ENCODE results near the gene ADAP1. TPM values are rescaled to one million over a fixed set of nuclear protein-coding genes. Genes with fewer than 3 reads are reported as not detected.

ADAP1 gene
- total and polyA plus RNA-seq, 2 experiments from 2014 or later: 0.24 to 1.1 TPM

DNA sequence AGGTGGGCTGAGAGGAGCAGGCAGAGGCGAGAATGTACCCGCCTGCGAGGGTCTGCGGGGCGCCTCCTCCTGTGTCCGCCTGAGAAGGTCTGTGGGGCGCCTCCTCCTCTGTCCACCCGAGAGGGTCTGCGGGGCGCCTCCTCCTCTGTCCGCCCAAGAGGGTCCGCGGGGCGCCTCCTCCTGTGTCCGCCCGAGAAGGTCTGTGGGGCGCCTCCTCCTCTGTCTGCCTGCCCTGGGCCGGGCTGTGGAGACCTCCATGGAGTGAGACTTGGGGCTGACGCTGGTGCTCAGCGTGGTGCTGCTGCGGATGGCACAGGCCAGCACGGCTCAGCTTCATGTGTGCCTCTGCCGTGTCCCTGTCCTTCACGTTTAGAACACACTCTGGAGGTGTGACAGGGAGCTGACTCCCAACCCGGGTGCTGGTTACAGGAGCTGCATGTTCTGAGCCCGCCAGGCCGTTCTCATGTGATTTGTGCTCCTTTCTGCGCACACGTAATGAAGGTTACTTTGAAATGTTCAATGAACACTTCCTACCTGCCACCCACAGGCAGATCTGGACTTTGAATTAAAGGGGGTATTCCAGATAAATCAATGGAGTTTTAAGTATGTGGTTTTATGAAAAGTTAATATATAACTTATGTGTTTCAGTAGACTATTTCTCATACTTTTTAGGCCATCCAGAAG lies 98.7 kb downstream of the ADAP1 start:
- Histone ChIP-seq H2AFZ (no peak overlapping the region), H4K20me1 (ENCODE audit: insufficient read depth) (no peaks in the 10 kb centered on the region), H3K27me3 (replicated peaks; ENCODE audit: insufficient read depth) (no peaks in the 10 kb centered on the region), H3K27ac (no peak overlapping the region), H3K79me2 (ENCODE audit: insufficient read depth) (0 out of 2 replicates have a peak, but pooled peaks cover 3% of the 10 kb centered on the region), H3K4me1 (ENCODE audit: insufficient read depth) (no peaks in the 10 kb centered on the region), H3K36me3 (ENCODE audit: low read depth) (peaks cover 28% of the 10 kb centered on the region), H3K4me2 (ENCODE audit: unreplicated experiment) (no peak overlapping the region), H3K9me2 (ENCODE audit: insufficient read depth) (no peaks in the 10 kb centered on the region), H3F3A (ENCODE audit: insufficient read depth) (no peaks in the 10 kb centered on the region), H3K4me3 (no peak overlapping the region), H3K9ac (no peak overlapping the region), H3K9me3 (ENCODE audit: low read depth) (no peaks in the 10 kb centered on the region)
- 92% methylated on average over 14 to 29 of the region's 29 CpGs for WGBS, 2 experiments (ENCODE audit: low coverage in 1 of 2, low lambda C conversion rate in 2 of 2, missing lambda C conversion rate in 2 of 2)
- DNase-seq: no peak
- no peak for TF ChIP-seq EZH2phosphoT487 (IDR thresholded peaks at IDR 0.05; ENCODE audit: insufficient read depth, low read depth)
- TF ChIP-seq EZH2 (IDR thresholded peaks at IDR 0.05; ENCODE audit: insufficient read depth, poor library complexity, severe bottlenecking): no peak
- in situ Hi-C loops (cut with MboI): no loop called here

GRCh38 chr7:854118-854775 lies 100.2 kb downstream of the ADAP1 start:
- H3K4me1 ChIP-seq (ENCODE audit: insufficient read depth): no peaks in the 10 kb centered on the region
- no peak overlapping the region for H2AFZ ChIP-seq
- H3K79me2 ChIP-seq (ENCODE audit: insufficient read depth): 0 out of 2 replicates have a peak, but pooled peaks cover 3% of the 10 kb centered on the region
- H3K9me3 ChIP-seq (ENCODE audit: low read depth): no peaks in the 10 kb centered on the region
- H4K20me1 ChIP-seq (ENCODE audit: insufficient read depth): no peaks in the 10 kb centered on the region
- H3K9ac ChIP-seq: no peak overlapping the region
- DNase-seq: no peak
- no peak overlapping the region for H3K4me3 ChIP-seq
- in situ Hi-C loops (cut with MboI): no loop called here
- WGBS, 2 experiments (ENCODE audit: low coverage in 1 of 2, low lambda C conversion rate in 2 of 2, missing lambda C conversion rate in 2 of 2): 87 to 93% methylated on average over 22 to 32 of the region's 32 CpGs
- H3K27ac ChIP-seq: no peak overlapping the region
- no peak for TF ChIP-seq EZH2 (IDR thresholded peaks at IDR 0.05; ENCODE audit: insufficient read depth, poor library complexity, severe bottlenecking)
- no peak for TF ChIP-seq EZH2phosphoT487 (IDR thresholded peaks at IDR 0.05; ENCODE audit: insufficient read depth, low read depth)
- H3F3A ChIP-seq (ENCODE audit: insufficient read depth): no peaks in the 10 kb centered on the region
- H3K27me3 ChIP-seq (replicated peaks; ENCODE audit: insufficient read depth): no peaks in the 10 kb centered on the region
- no peaks in the 10 kb centered on the region for H3K9me2 ChIP-seq (ENCODE audit: insufficient read depth)
- H3K4me2 ChIP-seq (ENCODE audit: unreplicated experiment): no peak overlapping the region
- peaks cover 28% of the 10 kb centered on the region for H3K36me3 ChIP-seq (ENCODE audit: low read depth)

DNA sequence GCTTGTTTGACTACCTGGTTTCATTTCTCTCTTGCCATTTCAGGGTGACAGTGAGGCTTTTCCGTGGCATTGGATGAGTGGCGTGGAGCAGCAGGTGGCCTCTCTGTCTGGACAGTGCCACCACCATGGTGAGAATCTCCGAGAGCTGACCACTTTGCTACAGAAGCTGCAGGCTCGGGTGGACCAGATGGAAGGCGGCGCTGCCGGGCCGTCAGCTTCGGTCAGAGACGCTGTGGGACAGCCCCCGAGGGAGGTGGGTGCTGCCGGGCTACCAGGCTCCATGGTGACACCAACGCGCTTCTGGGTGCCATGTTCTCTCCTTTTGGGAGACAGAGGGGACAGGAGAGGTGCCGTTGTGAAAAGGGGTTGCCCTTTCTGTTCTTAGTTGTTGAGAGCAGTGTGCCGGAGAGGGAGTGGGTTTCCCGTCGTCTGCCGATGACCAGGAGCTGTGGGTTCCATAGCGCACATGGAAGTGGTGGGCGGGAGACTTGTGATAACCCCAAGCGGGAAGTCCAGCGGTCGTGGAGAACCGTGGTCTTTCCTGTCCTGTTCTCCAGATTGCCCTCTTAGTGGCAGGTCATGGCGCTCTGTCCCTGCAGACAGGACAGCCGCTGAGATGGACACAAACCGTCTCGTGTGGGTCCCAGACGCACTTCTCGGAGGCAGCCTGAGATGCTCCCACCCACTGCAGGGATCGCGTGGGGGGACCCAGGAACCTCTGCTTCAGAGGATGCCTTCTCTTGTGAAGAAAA lies 100.9 kb downstream of the ADAP1 start:
- peaks cover 33% of the 10 kb centered on the region for H3K36me3 ChIP-seq (ENCODE audit: low read depth)
- 87 to 89% methylated on average over 32 to 33 of the region's 33 CpGs for WGBS, 2 experiments (ENCODE audit: low coverage in 1 of 2, low lambda C conversion rate in 2 of 2, missing lambda C conversion rate in 2 of 2)
- in situ Hi-C loops (cut with MboI): no loop called here

DNA sequence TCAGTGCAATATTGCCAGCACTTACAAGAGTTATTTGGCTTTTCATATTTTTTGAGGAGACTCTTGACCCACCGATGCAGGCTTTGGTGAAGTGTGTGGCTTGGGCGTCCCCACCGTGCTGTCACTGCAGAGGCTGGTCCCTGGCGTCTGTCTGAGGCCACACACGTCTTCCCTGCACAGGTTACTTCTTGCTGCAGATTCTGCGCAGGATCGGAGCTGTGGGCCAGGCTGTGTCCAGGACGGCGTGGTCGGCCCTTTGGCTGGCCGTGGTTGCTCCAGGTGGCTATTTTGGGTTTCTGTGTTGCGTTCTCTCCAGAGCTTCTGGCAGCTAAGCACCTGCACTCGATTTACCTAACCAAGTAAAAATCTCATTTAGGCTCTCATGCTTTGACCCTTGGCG lies 103.3 kb downstream of the ADAP1 start:
- TF ChIP-seq EZH2phosphoT487 (IDR thresholded peaks at IDR 0.05; ENCODE audit: insufficient read depth, low read depth) (no peak), EZH2 (IDR thresholded peaks at IDR 0.05; ENCODE audit: insufficient read depth, poor library complexity, severe bottlenecking) (no peak)
- no peak overlapping the region for H3K4me2 ChIP-seq (ENCODE audit: unreplicated experiment)
- H3F3A ChIP-seq (ENCODE audit: insufficient read depth): no peaks in the 10 kb centered on the region
- no peaks in the 10 kb centered on the region for H4K20me1 ChIP-seq (ENCODE audit: insufficient read depth)
- H3K4me1 ChIP-seq (ENCODE audit: insufficient read depth): no peaks in the 10 kb centered on the region
- no peak for DNase-seq
- H2AFZ ChIP-seq: no peak overlapping the region
- WGBS, 2 experiments (ENCODE audit: low coverage in 1 of 2, low lambda C conversion rate in 2 of 2, missing lambda C conversion rate in 2 of 2): 86 to 87% methylated on average over 14 of the region's 14 CpGs
- no peaks in the 10 kb centered on the region for H3K9me3 ChIP-seq (ENCODE audit: low read depth)
- H3K9me2 ChIP-seq (ENCODE audit: insufficient read depth): no peaks in the 10 kb centered on the region
- no peaks in the 10 kb centered on the region for H3K27me3 ChIP-seq (replicated peaks; ENCODE audit: insufficient read depth)
- H3K79me2 ChIP-seq (ENCODE audit: insufficient read depth): peaks cover 17% of the 10 kb centered on the region; the same call in 1 of the 2 replicates
- H3K9ac ChIP-seq: no peak overlapping the region
- peaks cover 31% of the 10 kb centered on the region for H3K36me3 ChIP-seq (ENCODE audit: low read depth)
- no peak overlapping the region for H3K4me3 ChIP-seq
- in situ Hi-C loops (cut with MboI): no loop called here
- no peak overlapping the region for H3K27ac ChIP-seq

More for the DNA sequence above, 100.9 kb downstream of the ADAP1 start:
- no peak overlapping the region for H2AFZ ChIP-seq
- H3K27me3 ChIP-seq (replicated peaks; ENCODE audit: insufficient read depth): no peaks in the 10 kb centered on the region
- no peak overlapping the region for H3K4me2 ChIP-seq (ENCODE audit: unreplicated experiment)
- peaks cover 4% of the 10 kb centered on the region; the same call in 1 of the 2 replicates for H3K79me2 ChIP-seq (ENCODE audit: insufficient read depth)
- H3K9me2 ChIP-seq (ENCODE audit: insufficient read depth): no peaks in the 10 kb centered on the region
- H3K9ac ChIP-seq: no peak overlapping the region
- H3K4me1 ChIP-seq (ENCODE audit: insufficient read depth): no peaks in the 10 kb centered on the region
- no peaks in the 10 kb centered on the region for H4K20me1 ChIP-seq (ENCODE audit: insufficient read depth)
- no peak for DNase-seq
- no peak for TF ChIP-seq EZH2 (IDR thresholded peaks at IDR 0.05; ENCODE audit: insufficient read depth, poor library complexity, severe bottlenecking)
- TF ChIP-seq EZH2phosphoT487 (IDR thresholded peaks at IDR 0.05; ENCODE audit: insufficient read depth, low read depth): no peak
- no peaks in the 10 kb centered on the region for H3F3A ChIP-seq (ENCODE audit: insufficient read depth)
- H3K9me3 ChIP-seq (ENCODE audit: low read depth): no peaks in the 10 kb centered on the region
- H3K4me3 ChIP-seq: no peak overlapping the region
- no peak overlapping the region for H3K27ac ChIP-seq
